Keratinocyte (primary cell): ENCODE data around the gene CNTLN. TPM values are rescaled to one million over a fixed set of nuclear protein-coding genes. Genes with fewer than 3 reads are reported as not detected.

Experiments
- DNase-seq: peaks from one replicate; pipeline ENCODE4 v3.0.0-alpha.2; 2011; ENCODE audit warnings: low read depth, missing footprints, low spot score
- FAIRE-seq: peaks from 2 replicates; lab custom pipeline; 2011; peaks lifted over from hg19 to GRCh38; lab: Jason Lieb, UNC
- H2AFZ ChIP-seq: 2 replicates; pipeline ENCODE4 v1.6.0; 2012; ENCODE audit warnings: low read length, control low read depth, inconsistent platforms; ENCODE audit not compliant: control insufficient read depth
- H3K27ac ChIP-seq: 2 replicates; pipeline ENCODE4 v1.5.1; 2011; ENCODE audit warnings: low read length; ENCODE audit not compliant: control insufficient read depth, insufficient read depth
- H3K27me3 ChIP-seq: 3 replicates; pipeline ENCODE4 v1.6.0; 2011; ENCODE audit warnings: low read length; ENCODE audit not compliant: control insufficient read depth, insufficient read depth; ENCODE audit errors: extremely low read depth
- H3K36me3 ChIP-seq, 2 experiments: 2 replicates in 1 of 2; 3 replicates in 1 of 2; pipeline ENCODE4 v1.5.1; 2011; ENCODE audit warnings: low read length in 2 of 2, mild to moderate bottlenecking in 1 of 2; ENCODE audit not compliant: control insufficient read depth in 2 of 2, insufficient read depth in 2 of 2; ENCODE audit errors: extremely low read depth in 1 of 2
- H3K4me1 ChIP-seq: 3 replicates; pipeline ENCODE4 v1.5.1; 2011; ENCODE audit warnings: low read length; ENCODE audit not compliant: control insufficient read depth, insufficient read depth; ENCODE audit errors: extremely low read depth
- H3K4me2 ChIP-seq: 3 replicates; pipeline ENCODE4 v1.6.0; 2011; ENCODE audit warnings: low read depth, low read length; ENCODE audit not compliant: control insufficient read depth, insufficient read depth; ENCODE audit errors: extremely low read depth
- H3K4me3 ChIP-seq, 3 experiments: fragments of 200-600 bp in 1 of 3; sonication (generic) in 1 of 3; 2 replicates in 2 of 3; 3 replicates in 1 of 3; pipeline ENCODE4 v1.5.1; 2011 to 2016; ENCODE audit warnings: low read length in 3 of 3, mild to moderate bottlenecking in 3 of 3, control low read depth in 2 of 3, inconsistent platforms in 1 of 3, low read depth in 1 of 3, mixed read lengths in 1 of 3, mixed run types in 1 of 3, moderate library complexity in 1 of 3; ENCODE audit not compliant: control insufficient read depth in 2 of 3, insufficient read depth in 2 of 3; ENCODE audit errors: extremely low read depth in 1 of 3
- H3K79me2 ChIP-seq: 2 replicates; pipeline ENCODE4 v1.6.0; 2012; ENCODE audit warnings: low read length; ENCODE audit not compliant: control insufficient read depth, insufficient read depth
- H3K9ac ChIP-seq: 3 replicates; pipeline ENCODE4 v1.6.0; 2011; ENCODE audit warnings: low read length; ENCODE audit not compliant: control insufficient read depth, insufficient read depth; ENCODE audit errors: extremely low read depth
- H3K9me1 ChIP-seq: 3 replicates; pipeline ENCODE4 v1.6.0; 2011; ENCODE audit warnings: low read length; ENCODE audit not compliant: control insufficient read depth, insufficient read depth; ENCODE audit errors: extremely low read depth
- H3K9me3 ChIP-seq: 2 replicates; pipeline ENCODE4 v1.5.1; 2012; ENCODE audit warnings: low read depth, low read length; ENCODE audit not compliant: control insufficient read depth
- H4K20me1 ChIP-seq: 3 replicates; pipeline ENCODE4 v1.6.0; 2011; ENCODE audit warnings: low read length; ENCODE audit not compliant: control insufficient read depth, insufficient read depth; ENCODE audit errors: extremely low read depth
- EZH2 ChIP-seq: IDR thresholded peaks from one replicate; pipeline ENCODE4 v1.6.1; 2012; ENCODE audit warnings: inconsistent platforms, mild to moderate bottlenecking, low read length, moderate library complexity
- dilution Hi-C: fragments of 300-500 bp; cut with MboI; formaldehyde crosslinking; loops from one replicate; pipeline ENCODE4 v1.7.0; 2020; ENCODE audit warnings: low sequenced_read_pairs; ENCODE audit not compliant: extremely low pct_ligation_motif_present
- polyA plus RNA-seq, 5 experiments: library from polyadenylated mRNA; depleted of rRNA in 3 of 5; stranded (reverse) in 3 of 5; stranded (forward) in 1 of 5; unstranded in 1 of 5; fragments of >200 nt; gene quantifications; 1 replicate in 1 of 5; 2 replicates in 3 of 5; 3 replicates in 1 of 5; pipeline versions ENCODE4 v1.2.1 to v1.2.3, GENCODE V29; 2011 to 2012; ENCODE audit warnings: missing spikeins in 2 of 5, low read depth in 1 of 5, low replicate concordance in 1 of 5
- TF ChIP-seq, protein P1 (sequence below), 3 experiments: IDR thresholded peaks in 1 of 3; conservative IDR thresholded peaks in 1 of 3; optimal IDR thresholded peaks in 1 of 3; 2 replicates in 2 of 3; 3 replicates in 1 of 3; pipeline versions ENCODE3 to v1.5.1; 2011; ENCODE audit warnings: low read length in 3 of 3, mild to moderate bottlenecking in 3 of 3, moderate library complexity in 2 of 3, control low read depth in 1 of 3, inconsistent platforms in 1 of 3; ENCODE audit not compliant: insufficient read depth in 2 of 3; ENCODE audit errors: extremely low read depth in 1 of 3

CNTLN gene
- polyA plus RNA-seq, 1 donor (not counting 4 experiments of a cell fraction or from before 2014, with no cell fraction given), result 2.4 TPM

GRCh38 chr9:17535176-17535575 is 400.3 kb downstream of the CNTLN start:
- dilution Hi-C loops, result no loop called here
- Histone ChIP-seq H3K4me1 (no peaks in the 10 kb centered on the region), H3K27me3 (no peaks in the 10 kb centered on the region), H3K9me1 (no peaks in the 10 kb centered on the region), H2AFZ (no peak overlapping the region), H3K9ac (no peak overlapping the region), H3K4me3 (no peak overlapping the region), H3K27ac (no peak overlapping the region), H3K36me3 (no peaks in the 10 kb centered on the region), H4K20me1 (no peaks in the 10 kb centered on the region), H3K79me2 (no peaks in the 10 kb centered on the region), H3K9me3 (no peaks in the 10 kb centered on the region), H3K4me2 (no peak overlapping the region)
- FAIRE-seq (no peak), DNase-seq (no peak)
- TF ChIP-seq, protein P1, sequence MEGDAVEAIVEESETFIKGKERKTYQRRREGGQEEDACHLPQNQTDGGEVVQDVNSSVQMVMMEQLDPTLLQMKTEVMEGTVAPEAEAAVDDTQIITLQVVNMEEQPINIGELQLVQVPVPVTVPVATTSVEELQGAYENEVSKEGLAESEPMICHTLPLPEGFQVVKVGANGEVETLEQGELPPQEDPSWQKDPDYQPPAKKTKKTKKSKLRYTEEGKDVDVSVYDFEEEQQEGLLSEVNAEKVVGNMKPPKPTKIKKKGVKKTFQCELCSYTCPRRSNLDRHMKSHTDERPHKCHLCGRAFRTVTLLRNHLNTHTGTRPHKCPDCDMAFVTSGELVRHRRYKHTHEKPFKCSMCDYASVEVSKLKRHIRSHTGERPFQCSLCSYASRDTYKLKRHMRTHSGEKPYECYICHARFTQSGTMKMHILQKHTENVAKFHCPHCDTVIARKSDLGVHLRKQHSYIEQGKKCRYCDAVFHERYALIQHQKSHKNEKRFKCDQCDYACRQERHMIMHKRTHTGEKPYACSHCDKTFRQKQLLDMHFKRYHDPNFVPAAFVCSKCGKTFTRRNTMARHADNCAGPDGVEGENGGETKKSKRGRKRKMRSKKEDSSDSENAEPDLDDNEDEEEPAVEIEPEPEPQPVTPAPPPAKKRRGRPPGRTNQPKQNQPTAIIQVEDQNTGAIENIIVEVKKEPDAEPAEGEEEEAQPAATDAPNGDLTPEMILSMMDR (optimal IDR thresholded peaks at IDR 0.05 in 1 of 3, IDR thresholded peaks at IDR 0.05 in 1 of 3, conservative IDR thresholded peaks at IDR 0.05 in 1 of 3; ENCODE audit: extremely low read depth in 1 of 3, insufficient read depth in 2 of 3, low read length in 3 of 3), result no peak
- no peak for TF ChIP-seq EZH2

DNA sequence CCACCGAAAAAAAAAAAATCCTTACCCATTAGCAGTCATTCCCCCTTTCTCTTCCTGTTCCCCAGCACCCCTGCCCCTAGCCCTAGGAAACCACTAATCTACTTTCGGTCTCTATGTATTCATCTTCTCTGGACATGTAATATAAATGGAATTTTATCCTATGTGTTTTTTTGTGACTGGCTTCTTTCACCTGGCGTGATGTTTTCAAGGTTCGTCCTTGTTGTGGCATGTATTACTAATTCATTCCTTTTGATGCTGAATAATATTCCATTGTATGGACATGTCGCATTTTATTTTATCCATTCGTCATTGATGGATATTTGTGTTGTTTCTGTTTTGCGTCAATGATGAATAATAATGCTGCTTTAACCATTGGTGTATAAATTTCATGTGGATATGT is 401.2 kb downstream of the CNTLN start:
- no peaks in the 10 kb centered on the region for H3K36me3 ChIP-seq
- H3K9ac ChIP-seq, result no peak overlapping the region
- no peak overlapping the region for H3K4me3 ChIP-seq
- TF ChIP-seq, protein P1 (optimal IDR thresholded peaks at IDR 0.05 in 1 of 3, IDR thresholded peaks at IDR 0.05 in 1 of 3, conservative IDR thresholded peaks at IDR 0.05 in 1 of 3; ENCODE audit: extremely low read depth in 1 of 3, insufficient read depth in 2 of 3, low read length in 3 of 3), result no peak
- TF ChIP-seq EZH2, result no peak
- DNase-seq, result peak; percentile 21
- H3K4me2 ChIP-seq, result no peak overlapping the region
- no peaks in the 10 kb centered on the region for H3K27me3 ChIP-seq
- no peaks in the 10 kb centered on the region for H3K9me3 ChIP-seq
- dilution Hi-C loops, result no loop called here
- no peak for FAIRE-seq
- no peak overlapping the region for H2AFZ ChIP-seq
- no peaks in the 10 kb centered on the region for H3K9me1 ChIP-seq
- no peak overlapping the region for H3K27ac ChIP-seq
- no peaks in the 10 kb centered on the region for H4K20me1 ChIP-seq
- no peaks in the 10 kb centered on the region for H3K79me2 ChIP-seq
- H3K4me1 ChIP-seq, result no peaks in the 10 kb centered on the region
